ENCODE results near the gene GAB1. TPM values are rescaled to one million over a fixed set of nuclear protein-coding genes. Genes with fewer than 3 reads are reported as not detected.

GAB1 gene
- 1 to 10 TPM in 1 of 2 experiments, under 1 TPM in 1; 0.63 to 1.1 TPM for total RNA-seq
- polyA plus RNA-seq = not detected
- total RNA-seq = 0 to 0.17 (median 0) reads per million in 6 experiments

DNA sequence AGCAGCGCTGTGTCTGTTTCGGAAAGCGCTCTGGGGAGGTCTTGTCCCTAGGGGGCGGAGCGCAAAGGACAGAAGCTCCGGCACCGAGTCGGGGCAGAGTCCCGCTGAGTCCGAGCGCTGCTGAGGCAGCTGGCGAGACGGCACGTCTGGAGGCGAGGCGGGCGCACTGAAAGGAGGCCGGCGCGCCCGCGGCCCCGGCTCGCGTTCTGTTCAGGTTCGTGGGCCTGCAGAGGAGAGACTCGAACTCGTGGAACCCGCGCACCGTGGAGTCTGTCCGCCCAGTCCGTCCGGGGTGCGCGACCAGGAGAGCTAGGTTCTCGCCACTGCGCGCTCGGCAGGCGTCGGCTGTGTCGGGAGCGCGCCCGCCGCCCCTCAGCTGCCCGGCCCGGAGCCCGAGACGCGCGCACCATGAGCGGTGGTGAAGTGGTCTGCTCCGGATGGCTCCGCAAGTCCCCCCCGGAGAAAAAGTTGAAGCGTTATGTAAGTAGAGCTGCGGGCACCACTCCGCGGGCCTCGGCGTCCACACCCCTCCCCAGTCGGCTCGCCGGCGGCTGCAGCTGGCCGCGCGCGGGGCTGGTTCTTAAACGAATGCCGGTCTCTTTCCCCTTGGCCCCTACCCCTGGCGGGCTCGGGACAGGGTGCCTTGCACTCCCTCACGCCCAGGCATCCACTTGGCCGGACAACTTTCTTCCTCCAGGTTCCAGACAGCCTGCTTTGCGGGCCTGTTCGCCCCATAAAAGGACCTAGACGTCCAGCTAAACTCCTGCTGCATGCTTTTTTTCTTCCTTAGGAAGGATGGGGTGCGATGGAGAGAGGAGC lies at the start of gene GAB1:
Gene GAB1 (plus strand): TSS at position 96 of the 819 bp plus-strand sequence. CDS start 313 bp downstream, at position 409.
- H3K9me3 Mint-ChIP-seq = no peaks in the 10 kb centered on the region
- peaks cover 29 to 58% (median 37%) of the 10 kb centered on the region in 5 donors for H3K27me3 Mint-ChIP-seq
- no peaks in the 10 kb centered on the region for H3K36me3 Mint-ChIP-seq
- ATAC-seq (peak; percentile 38 to 73), DNase-seq (peak in 1 of 10 donors; percentile 20)
- peak within 1 kb of the TSS in 2 of 10 donors; percentile 18 to 24 for H3K27ac Mint-ChIP-seq
- peak within 1 kb of the TSS; percentile 61 to 95 (median 86) for H3K4me3 Mint-ChIP-seq
- peaks cover 4 to 27% (median 9%) of the 10 kb centered on the region in 4 donors for H3K4me1 Mint-ChIP-seq
- POLR2A ChIA-PET = no interaction called here

DNA sequence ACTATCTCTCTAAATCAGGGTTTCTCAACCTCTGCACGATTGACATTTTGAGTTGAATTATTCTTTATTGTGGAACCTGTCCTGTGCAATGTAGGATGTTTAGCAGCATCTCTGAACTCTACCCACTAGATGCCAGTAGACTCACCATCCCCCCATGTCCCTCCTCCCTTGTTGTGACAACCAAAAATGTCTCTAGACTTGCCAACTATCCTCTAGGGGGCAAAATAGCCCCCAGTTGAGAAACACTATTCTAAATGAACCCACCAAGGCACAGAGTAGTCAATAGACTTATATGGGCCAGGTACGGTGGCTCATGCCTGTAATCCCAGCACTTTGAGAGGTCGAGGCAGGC lies 49.1 kb upstream of the GAB1 start:
- H3K36me3 Mint-ChIP-seq = no peaks in the 10 kb centered on the region
- no peak overlapping the region for H3K27ac Mint-ChIP-seq
- H3K4me1 Mint-ChIP-seq = no peaks in the 10 kb centered on the region
- no peak for ATAC-seq
- POLR2A ChIA-PET = no interaction called here
- no peak for DNase-seq
- H3K27me3 Mint-ChIP-seq = peaks cover 0 to 4% (median 0%) of the 10 kb centered on the region in 5 donors
- H3K4me3 Mint-ChIP-seq = no peak overlapping the region
- H3K9me3 Mint-ChIP-seq = no peaks in the 10 kb centered on the region

DNA sequence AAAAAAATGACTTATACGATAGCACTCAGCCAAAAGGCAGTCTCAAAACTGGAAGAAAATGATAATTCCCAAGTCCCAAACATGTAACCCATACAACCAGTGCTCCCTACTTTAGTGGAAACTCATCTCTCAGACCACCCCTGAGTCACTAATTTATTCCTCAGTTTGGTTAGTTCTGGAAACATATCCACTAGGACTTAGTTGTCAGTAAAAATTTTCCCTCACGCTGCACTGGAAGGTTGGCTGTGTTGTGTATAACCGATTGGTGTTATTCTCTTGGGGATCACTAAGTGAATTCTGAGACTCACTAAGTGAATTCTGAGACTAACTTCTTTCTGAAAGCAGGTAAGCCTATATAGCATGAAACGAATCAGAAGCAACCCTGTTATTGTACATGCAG lies 48.5 kb upstream of the GAB1 start:
- POLR2A ChIA-PET = no interaction called here
- H3K27ac Mint-ChIP-seq = no peak overlapping the region
- DNase-seq (no peak), ATAC-seq (no peak)
- no peaks in the 10 kb centered on the region for H3K36me3 Mint-ChIP-seq
- H3K27me3 Mint-ChIP-seq = peaks cover 0 to 4% (median 0%) of the 10 kb centered on the region in 5 donors
- no peak overlapping the region for H3K4me3 Mint-ChIP-seq
- H3K9me3 Mint-ChIP-seq = no peaks in the 10 kb centered on the region
- no peaks in the 10 kb centered on the region for H3K4me1 Mint-ChIP-seq

DNA sequence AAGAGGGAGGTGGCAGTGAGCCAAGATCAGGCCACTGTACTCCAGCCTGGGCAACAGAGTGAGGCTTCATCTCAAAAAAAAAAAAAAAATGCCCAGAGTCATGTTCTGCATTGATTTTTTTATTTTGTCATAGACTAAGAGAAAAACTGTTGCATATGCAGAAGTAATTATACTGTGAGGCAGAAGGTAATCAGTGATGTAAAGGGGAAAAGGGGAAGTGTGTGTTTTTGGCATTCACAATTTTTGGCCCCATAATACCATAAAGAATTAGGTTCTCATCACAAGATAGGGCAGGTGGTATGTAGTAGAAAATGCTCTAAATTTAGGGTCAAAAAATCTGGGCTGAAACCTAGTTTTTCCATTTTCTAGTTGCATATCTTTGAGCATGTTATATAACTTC lies 47.3 kb upstream of the GAB1 start:
- no peak overlapping the region for H3K4me3 Mint-ChIP-seq
- H3K4me1 Mint-ChIP-seq = no peaks in the 10 kb centered on the region
- H3K27me3 Mint-ChIP-seq = peaks cover 0 to 4% (median 0%) of the 10 kb centered on the region in 5 donors
- no peaks in the 10 kb centered on the region for H3K9me3 Mint-ChIP-seq
- DNase-seq (no peak), ATAC-seq (no peak)
- H3K27ac Mint-ChIP-seq = no peak overlapping the region
- H3K36me3 Mint-ChIP-seq = no peaks in the 10 kb centered on the region
- POLR2A ChIA-PET = no interaction called here

DNA sequence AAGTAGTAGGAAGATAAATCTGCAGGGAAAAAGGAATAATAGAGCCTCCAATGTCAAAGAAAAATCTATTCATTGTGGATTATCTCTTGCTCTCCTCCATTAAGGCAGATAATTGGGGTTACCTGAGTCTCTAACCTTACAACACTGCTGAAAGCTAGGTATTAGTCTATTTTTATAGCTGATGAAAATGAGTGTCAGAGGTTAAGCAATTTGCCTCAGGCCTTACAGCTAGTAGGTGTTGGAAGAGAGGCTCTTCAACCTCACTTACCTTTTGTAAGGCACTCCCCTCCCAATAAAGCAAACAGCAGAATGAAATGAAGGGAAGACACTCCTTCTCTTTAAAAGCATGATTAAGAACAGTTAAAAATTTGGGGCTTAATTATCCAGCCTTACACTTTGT lies 45.4 kb upstream of the GAB1 start:
- no peak for ATAC-seq
- H3K27me3 Mint-ChIP-seq = no peaks in the 10 kb centered on the region
- H3K27ac Mint-ChIP-seq = no peak overlapping the region
- POLR2A ChIA-PET = no interaction called here
- H3K9me3 Mint-ChIP-seq = no peaks in the 10 kb centered on the region
- DNase-seq = no peak
- no peak overlapping the region for H3K4me3 Mint-ChIP-seq
- no peaks in the 10 kb centered on the region for H3K36me3 Mint-ChIP-seq
- no peaks in the 10 kb centered on the region for H3K4me1 Mint-ChIP-seq

DNA sequence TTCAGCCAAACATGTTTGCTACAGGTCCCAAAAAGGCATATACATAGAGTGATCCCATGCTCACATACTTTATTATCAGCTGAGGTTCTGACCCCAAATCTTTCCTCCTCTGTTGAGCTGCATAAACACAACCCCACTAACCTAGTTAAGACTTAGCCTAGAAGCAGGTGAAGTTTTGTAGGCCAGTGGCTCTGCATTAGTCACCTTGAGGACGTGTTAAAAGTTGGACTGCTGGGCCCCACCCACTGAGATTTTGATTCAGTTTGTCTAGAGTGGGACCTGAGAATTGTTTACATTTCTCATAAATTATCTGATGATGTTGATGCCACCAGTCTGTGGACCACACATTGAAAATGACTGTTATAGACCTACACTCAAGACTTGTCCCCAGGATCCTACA lies 43.8 kb upstream of the GAB1 start:
- Mint-ChIP-seq H3K27ac (no peak overlapping the region), H3K36me3 (no peaks in the 10 kb centered on the region), H3K4me1 (no peaks in the 10 kb centered on the region), H3K9me3 (no peaks in the 10 kb centered on the region), H3K27me3 (no peaks in the 10 kb centered on the region), H3K4me3 (no peak overlapping the region)
- POLR2A ChIA-PET = no interaction called here
- no peak for DNase-seq
- no peak for ATAC-seq

DNA sequence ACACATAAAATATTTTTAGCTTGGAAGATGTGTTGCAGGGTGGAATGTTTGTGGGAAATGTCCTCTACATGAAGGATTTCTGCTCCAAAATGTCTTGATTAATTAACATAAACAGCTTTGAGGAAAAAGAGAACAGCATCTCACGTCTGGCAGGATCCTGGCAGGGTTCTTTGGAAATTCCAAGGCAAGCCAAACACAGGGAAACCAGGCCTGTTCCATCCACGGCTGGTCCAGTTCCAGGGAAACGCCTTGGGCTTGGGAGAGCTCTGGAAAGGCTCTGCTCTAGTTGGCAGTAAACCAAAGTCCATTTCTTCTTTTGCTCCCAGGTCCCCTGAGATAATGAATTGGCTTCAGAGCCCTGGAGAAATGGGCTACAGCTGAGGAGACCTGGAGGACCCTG lies 42.4 kb upstream of the GAB1 start:
- ATAC-seq = no peak
- Mint-ChIP-seq H3K4me3 (no peak overlapping the region), H3K9me3 (no peaks in the 10 kb centered on the region), H3K27me3 (peaks cover 0 to 6% (median 0%) of the 10 kb centered on the region in 5 donors), H3K36me3 (no peaks in the 10 kb centered on the region), H3K27ac (no peak overlapping the region), H3K4me1 (no peaks in the 10 kb centered on the region)
- no peak for DNase-seq
- POLR2A ChIA-PET = no interaction called here

DNA sequence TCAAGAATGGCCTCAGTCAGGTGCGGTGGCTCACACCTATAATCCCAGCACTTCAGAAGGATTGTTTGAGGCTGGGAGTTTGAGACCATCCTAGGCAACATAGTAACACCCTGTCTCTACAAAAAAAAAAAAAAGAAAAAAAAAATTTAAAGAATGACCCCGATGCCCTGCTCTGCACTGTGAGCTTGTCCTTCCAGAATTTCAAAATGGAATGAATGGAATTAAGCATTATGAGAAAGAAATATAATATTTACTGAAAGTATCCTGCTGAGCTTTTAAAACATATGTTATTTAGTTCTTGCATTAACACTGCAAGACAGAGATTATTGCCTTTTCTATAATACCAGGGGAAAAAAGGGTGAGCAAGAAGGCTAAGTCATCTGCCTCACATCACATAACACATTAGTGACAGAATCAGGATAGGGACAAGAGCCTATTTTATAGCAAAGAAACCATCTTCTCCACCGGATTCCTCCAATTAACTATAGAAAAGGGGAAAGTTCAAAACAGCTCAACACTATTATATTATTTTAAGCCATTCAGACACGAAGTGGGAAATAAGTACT lies 41.9 kb upstream of the GAB1 start:
- H3K4me3 Mint-ChIP-seq = no peak overlapping the region
- no peaks in the 10 kb centered on the region for H3K4me1 Mint-ChIP-seq
- H3K36me3 Mint-ChIP-seq = no peaks in the 10 kb centered on the region
- ATAC-seq (no peak), DNase-seq (no peak)
- no peak overlapping the region for H3K27ac Mint-ChIP-seq
- POLR2A ChIA-PET = no interaction called here
- H3K9me3 Mint-ChIP-seq = no peaks in the 10 kb centered on the region
- H3K27me3 Mint-ChIP-seq = peaks cover 0 to 10% (median 0%) of the 10 kb centered on the region in 5 donors

DNA sequence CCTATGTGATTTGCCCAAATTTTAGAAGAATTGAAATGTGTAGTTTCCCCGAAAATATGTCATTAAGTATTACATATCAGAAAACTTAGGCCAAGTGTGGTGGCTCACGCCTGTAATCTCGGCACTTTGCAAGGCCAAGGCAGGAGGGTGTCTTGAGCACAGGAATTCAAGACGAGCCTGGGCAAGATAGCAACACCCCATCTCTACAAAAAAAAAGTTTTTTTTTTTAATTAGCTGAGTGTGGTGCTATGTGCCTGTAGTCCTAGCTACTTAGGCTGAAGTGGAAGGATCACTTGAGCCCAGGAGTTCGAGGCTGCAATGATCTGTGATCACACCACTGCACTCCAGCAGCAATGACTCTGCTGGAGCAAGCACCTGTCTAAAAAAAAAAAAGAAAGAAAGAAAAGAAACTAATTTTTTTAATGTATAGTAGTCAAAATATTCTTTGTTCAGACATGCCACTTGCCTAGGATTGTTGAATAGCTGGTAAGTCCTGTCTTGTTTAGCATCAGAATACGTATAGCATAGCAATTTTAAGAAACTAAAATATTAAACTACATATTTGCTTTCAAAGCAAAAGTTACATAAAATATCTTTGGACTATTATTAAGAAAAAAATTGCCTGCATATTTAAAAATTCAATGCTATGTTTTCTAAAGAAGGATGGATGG lies 40.1 kb upstream of the GAB1 start:
- Mint-ChIP-seq H3K27ac (no peak overlapping the region), H3K4me1 (no peaks in the 10 kb centered on the region), H3K9me3 (no peaks in the 10 kb centered on the region), H3K4me3 (no peak overlapping the region), H3K27me3 (peaks cover 0 to 12% (median 0%) of the 10 kb centered on the region in 5 donors), H3K36me3 (no peaks in the 10 kb centered on the region)
- POLR2A ChIA-PET = no interaction called here
- ATAC-seq (no peak), DNase-seq (no peak)

DNA sequence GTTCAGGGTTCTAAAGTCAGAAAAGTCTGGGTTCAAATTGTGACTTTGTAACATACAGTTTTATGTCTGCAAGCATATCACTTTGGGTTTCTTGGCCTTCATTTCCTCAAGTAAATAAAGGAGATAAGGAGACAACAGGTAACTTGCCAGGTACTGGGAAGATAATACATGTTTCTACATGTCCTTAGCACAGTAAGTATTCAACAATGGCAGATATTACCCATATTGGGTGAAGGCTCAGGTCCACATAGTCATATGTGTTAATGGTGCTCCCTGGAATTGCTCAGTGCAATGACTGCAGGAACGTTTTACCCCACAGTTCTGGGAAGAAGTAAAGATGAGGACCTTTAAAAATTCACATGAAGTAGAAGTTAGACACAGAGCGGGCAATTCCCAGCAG lies 35.8 kb upstream of the GAB1 start:
- H3K27ac Mint-ChIP-seq = no peak overlapping the region
- no peaks in the 10 kb centered on the region for H3K36me3 Mint-ChIP-seq
- no peaks in the 10 kb centered on the region for H3K4me1 Mint-ChIP-seq
- ATAC-seq = no peak
- H3K9me3 Mint-ChIP-seq = no peaks in the 10 kb centered on the region
- no peak overlapping the region for H3K4me3 Mint-ChIP-seq
- POLR2A ChIA-PET = no interaction called here
- H3K27me3 Mint-ChIP-seq = peaks cover 0 to 12% (median 0%) of the 10 kb centered on the region in 5 donors
- no peak for DNase-seq

DNA sequence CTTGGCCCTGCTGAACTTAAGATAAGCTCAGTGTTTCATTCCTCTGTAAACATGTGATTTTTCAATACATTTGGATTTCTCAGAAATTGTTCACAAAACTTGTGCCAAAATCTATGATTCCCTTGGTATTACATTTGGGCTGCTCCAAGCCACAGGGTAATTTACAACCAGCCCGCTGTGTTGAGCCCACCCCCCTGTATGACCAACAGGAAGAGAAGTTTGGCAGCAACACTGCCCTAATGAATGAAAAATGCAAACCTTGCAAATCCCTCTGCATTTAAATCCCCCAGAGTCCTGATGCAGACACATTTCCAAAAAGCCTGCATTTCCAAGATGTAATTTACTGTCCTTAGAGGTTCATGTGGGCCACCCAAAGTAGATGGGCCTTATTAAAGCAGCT lies 34.1 kb upstream of the GAB1 start:
- POLR2A ChIA-PET = no interaction called here
- no peak overlapping the region for H3K27ac Mint-ChIP-seq
- no peaks in the 10 kb centered on the region for H3K36me3 Mint-ChIP-seq
- DNase-seq (no peak), ATAC-seq (no peak)
- H3K4me1 Mint-ChIP-seq = no peaks in the 10 kb centered on the region
- no peak overlapping the region for H3K4me3 Mint-ChIP-seq
- H3K27me3 Mint-ChIP-seq = peaks cover 0 to 12% (median 0%) of the 10 kb centered on the region in 5 donors
- no peaks in the 10 kb centered on the region for H3K9me3 Mint-ChIP-seq

DNA sequence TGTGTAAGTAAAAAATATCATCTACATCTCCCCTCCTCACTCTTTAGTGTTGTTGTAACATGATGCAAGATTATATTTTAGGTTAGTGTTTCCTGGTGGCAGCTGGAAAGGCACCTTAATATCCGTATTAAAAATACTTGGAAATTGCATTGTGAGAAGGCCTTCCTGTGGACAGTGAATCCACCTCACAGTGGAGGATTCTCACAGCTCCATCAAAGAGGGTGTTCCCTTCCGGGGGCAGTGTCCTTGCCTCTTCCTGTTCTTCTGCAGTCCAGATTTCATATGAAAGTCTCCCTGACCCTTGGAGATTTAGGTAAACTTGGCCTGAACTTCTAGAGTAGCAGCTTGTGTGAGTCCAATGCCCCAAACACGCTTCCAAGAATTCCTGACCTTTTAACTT lies 29.9 kb upstream of the GAB1 start:
- ATAC-seq = no peak
- DNase-seq = no peak
- Mint-ChIP-seq H3K27ac (no peak overlapping the region), H3K4me1 (no peaks in the 10 kb centered on the region), H3K4me3 (no peak overlapping the region), H3K9me3 (no peaks in the 10 kb centered on the region), H3K36me3 (no peaks in the 10 kb centered on the region), H3K27me3 (no peaks in the 10 kb centered on the region)
- POLR2A ChIA-PET = no interaction called here

DNA sequence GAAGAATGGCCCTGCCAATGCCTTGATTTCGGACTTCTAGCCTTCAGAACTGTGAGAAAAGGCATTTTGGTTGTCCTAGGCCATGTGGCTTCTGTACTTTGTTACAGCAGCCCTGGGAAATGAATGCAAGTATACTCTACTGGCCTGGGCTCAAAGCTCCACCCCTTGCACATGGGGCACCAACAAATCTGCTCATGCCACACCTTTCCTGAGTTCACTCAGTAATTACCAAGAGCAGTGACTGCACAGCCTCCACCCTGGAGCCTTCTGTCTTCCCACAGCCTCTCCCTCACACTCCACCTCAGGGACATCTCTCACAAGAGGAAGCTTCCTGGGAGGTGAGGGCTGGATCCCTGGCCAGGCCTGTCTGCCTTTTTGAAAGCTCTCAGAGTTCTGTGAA lies 29.1 kb upstream of the GAB1 start:
- H3K27me3 Mint-ChIP-seq = peaks cover 0 to 5% (median 0%) of the 10 kb centered on the region in 5 donors
- no peaks in the 10 kb centered on the region for H3K36me3 Mint-ChIP-seq
- POLR2A ChIA-PET = no interaction called here
- H3K9me3 Mint-ChIP-seq = no peaks in the 10 kb centered on the region
- no peaks in the 10 kb centered on the region for H3K4me1 Mint-ChIP-seq
- H3K4me3 Mint-ChIP-seq = no peak overlapping the region
- no peak for DNase-seq
- H3K27ac Mint-ChIP-seq = no peak overlapping the region
- no peak for ATAC-seq

Data from naive thymus-derived CD8-positive, alpha-beta T cell (primary cell).